COLO668 (cell line): ENCODE data around the gene ENDOU.

Experiments
- DNase-seq: peaks from one replicate; lab custom pipeline; 2025; ENCODE audit not compliant: unreplicated experiment; lab: John Stamatoyannopoulos, UW

The ENDOU gene

GRCh38 chr12:47757840-47758583, 32.7 kb upstream of the ENDOU start:
- DNase-seq, result no peak

- DNase-seq, result no peak
These were observed 32.1 kb upstream of the ENDOU start for GRCh38 chr12:47757364-47757839.

- DNase-seq, result no peak
These were observed 30.6 kb upstream of the ENDOU start for GRCh38 chr12:47755655-47756562.

DNA sequence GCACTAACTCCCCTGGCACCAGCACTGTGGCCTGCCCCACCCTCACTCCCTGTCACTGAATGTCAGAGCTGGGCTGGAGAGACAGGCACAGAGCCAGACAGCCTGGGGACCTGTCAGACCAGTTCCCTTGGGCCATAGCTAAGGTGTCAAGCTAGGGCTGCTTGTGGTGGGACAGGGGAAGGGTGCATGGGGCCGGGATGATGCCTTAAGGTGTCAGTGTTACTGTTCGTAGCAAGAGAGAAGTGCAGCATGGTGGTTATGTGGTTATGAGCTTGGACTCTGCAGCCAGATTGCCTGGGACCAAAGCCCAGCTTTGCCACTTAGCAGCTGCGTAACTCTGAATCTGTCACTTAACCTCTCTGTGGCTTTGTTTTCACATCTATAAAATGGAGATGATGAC, 29.6 kb upstream of the ENDOU start:
- no peak for DNase-seq

DNA sequence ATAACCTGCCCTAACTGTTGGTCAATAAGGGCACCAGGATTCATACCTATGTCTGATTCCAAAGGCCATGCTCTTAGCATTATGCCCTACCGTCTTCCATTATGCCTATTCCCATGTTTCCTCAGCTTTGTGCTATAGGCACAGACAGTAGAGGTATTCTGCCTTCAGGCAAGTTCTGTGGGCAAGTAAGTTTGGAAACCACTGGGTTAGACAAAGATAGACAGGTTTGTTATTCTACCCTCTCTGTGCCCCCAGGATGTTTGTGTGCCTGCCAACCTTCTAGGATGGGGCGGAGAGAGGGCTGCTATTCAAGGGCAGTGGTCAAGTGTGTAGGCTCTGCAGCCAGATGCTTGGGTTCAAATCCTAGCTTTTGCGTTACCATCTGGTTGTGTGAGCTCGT, 28.8 kb upstream of the ENDOU start:
- DNase-seq, result no peak

DNA sequence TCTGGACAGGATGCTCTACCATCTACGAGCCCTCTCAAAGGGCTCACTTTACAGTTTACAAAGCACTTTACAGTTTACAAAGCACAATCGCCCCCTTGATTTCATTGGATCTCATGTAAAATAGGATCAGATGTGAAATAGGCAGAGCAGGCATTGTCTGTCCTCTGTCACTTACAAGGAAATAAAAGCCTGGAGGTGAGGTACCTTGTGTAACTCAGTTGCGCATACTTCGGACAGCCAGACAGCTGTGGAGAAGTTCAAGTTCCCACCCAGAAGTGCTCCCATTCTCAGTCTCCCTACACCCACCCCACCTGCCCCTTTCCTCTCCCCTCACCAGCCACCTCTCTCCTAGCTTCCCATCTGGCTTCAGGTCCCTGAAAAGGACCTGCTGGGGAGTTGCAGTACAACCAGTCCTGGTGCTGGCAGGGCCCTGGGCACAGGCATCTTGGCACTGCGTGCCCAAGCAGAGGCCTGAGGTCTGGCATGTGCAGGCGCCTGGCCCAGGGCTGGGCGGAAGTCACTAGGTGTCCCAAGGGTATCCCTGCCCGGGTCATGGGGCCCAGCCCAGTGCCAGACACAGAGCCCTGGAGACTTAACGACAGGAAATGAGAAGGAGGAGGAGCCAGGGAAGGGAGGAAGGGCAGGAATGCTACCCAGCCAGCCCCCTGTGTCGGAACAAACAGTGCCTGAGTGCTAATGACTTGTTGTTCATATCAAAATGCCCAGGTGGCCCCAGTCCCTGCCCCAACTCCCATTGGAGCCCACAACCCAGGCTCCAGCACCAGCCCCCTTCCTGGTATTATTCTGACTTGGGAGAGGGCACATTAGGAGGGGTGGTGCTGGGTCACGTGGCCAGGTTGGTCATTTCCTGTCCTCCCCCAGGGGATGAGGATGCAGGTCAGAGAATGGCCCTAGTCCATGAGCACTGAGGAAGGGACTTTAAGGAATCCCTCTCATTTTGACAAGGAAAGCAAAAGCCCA, 28.0 kb upstream of the ENDOU start:
- DNase-seq, result no peak

DNA sequence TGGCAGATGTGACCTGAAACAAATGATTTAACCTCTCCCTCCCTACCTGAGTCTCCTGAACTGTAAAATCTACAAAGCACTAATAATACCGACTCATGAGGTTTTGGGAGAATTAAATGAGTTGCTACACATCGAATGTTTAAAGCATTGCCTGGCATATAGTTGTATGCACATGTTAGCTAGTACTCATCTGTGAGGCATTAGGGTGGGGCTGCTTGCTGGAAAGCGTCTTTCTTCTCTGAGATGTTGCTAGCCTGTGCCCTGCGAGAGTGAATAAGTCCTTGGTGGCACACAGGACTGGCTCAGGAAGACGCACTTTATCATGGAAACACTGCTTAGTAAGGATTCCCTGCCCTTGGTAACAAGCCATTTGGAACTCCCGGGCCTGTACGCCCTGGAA, 27.3 kb upstream of the ENDOU start:
- DNase-seq, result no peak

DNA sequence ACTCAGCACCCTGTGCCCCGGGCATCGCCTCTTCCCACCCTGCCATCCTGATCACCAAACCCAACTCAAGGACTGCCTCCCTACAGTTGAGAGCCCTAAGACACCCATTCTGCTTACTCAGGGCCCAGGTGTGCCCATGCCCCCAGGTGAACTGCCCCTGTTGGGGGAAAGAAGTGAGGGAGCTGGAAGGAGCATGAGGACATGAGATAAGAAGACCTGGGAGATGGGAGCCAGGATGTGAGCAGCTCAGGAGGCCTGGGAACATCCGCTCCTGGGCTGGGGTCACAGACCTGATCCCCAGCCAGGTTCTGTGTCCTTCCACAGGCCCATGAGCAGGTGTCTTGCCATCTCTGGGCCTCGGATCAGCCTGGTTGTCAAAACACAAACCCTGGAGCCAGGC, 26.8 kb upstream of the ENDOU start:
- DNase-seq, result no peak

DNA sequence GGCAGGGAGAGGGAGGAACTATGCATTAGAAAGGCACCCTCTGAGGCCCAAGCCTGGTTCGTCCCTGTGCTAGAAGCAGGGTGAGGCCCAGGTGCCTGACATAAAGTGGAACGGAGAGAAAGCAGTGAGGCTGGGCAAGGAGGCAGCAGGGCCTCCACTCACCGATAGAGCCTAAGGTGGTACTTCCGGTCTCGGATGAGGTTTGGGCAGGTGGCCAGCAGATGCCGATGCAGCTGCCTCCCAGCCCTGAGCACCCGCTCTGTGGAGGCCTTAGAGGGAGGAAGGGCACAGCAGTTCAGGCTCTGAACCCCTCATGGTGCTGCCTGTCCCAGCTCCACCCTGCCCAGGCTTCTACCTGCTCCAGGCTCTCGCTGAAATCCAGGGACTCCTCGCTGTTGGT, 26.3 kb upstream of the ENDOU start:
- DNase-seq, result peak; percentile 27

- no peak for DNase-seq
These were observed 25.7 kb upstream of the ENDOU start for GRCh38 chr12:47750916-47751470.

DNA sequence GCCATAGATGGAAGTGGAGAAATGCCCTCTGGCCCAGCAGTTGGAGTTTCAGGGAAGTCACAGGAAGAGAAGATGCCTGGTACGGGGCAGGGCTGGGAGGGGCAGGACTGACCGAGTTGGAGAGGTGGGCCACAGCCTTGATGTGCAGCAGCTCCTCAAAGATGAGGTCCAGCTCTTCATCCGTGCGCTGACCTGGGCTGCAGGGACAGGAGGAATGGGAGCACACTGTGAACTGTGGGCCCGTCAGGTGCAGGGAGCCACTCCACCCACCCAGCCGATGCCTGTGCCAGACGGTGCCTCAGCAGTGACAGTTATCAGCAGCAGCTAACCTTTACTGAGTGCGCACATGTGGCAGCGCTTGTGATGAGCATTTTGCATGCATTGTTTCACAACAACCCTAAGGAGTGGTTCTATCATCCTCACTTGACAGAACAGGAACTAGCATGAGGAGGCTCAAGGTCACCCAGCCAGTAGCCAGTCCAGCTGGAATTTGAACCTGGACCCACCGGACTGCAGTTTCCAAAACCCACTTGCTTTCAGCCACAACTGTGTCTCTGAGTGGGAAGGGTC, 25.0 kb upstream of the ENDOU start:
- no peak for DNase-seq

DNA sequence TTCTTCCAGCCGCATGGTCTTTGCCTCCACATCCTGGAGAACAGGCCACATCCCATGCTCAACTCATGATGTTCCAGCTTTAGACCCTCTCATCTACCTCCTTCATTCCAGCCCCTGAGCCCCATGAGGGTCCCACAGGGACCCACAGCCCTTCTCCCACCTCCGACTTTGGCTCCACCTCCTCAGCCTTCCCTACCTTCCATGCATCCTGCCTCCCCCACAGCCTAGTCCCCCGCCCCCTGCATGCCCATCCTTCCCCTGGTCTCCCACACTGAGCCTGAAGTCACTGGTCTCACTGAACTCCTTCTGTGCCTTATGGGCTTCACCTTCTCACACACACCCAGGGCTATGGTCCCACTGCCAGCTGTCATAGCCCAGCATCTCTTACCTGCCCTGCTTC, 23.6 kb upstream of the ENDOU start:
- no peak for DNase-seq

GRCh38 chr12:47748507-47748828, 23.2 kb upstream of the ENDOU start:
- no peak for DNase-seq

GRCh38 chr12:47747596-47748506, 22.6 kb upstream of the ENDOU start:
- DNase-seq, result no peak

DNA sequence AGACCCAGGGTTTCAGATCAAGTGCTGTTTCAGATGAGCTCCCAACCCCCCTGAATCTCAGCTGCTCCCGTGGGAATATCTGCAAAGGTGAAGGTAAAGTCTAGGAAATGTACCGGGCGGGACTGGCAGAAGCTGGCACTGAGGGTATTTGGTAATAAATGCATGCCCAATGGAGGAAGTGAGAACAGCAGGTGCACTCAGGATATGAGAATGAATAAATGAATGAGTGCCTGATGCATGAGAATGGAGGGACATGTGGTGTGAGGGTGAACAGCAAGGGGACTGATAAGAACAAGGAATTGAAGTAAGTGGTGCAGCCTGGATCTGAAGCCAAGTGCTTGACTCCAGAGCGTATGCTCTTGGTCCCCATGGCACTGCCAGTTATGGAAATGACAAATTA, 21.8 kb upstream of the ENDOU start:
- DNase-seq, result no peak

GRCh38 chr12:47746523-47746922, 21.2 kb upstream of the ENDOU start:
- DNase-seq, result no peak

DNA sequence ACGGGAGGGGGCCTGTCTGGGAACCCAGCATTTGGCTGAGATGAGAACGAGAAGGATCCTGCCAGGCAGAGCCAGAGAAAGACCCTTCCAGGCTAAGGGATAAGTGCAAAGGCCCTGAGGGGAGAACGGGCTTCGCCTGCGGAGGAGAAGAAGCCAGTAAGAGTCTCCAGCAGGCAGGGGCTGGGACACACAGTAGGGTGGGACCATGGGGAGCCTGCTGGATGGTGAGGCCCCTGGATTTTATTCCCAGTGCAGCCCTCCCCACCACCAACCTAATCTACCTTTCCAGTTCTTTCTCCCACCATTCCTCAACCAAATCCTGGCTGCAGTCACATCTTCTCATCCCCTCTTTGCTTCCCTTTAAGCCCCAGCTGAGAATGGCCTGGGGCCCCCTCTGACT, 20.8 kb upstream of the ENDOU start:
- no peak for DNase-seq

- no peak for DNase-seq
These were observed 20.3 kb upstream of the ENDOU start for GRCh38 chr12:47745485-47746041.

DNA sequence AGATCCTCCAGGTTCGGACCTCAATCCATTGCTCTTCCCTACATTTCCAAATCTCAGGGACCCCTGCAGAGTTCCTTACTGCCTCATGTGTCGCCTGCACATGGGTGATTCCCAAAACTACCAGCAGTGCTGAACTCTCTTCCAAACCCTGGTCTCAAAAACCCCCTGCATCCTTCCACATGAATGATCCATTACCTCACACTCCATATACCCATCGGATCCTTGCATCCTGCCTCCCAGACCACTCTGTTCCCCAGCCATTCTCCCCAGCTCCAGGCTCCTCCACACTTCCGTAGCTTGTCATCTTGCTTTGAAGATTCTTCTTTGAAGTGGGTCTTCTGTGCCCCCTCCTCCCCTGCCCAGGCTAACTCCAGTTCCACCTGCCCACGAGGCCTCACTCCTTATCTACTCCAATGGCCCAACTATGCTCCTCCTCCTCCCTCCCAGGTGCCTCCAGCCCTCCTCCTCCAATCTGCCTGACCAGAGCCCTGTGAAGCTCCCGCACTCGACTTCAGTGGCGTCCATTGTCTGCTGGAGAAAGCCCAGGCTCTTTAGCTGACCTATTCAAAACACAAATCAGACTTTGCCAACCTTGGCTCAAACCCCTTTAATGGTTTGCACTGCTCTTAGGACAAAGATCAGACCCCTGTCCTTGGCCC, 19.6 kb upstream of the ENDOU start:
- no peak for DNase-seq
